Measurements from ENCODE around the gene EIF4B. TPM values are rescaled to one million over a fixed set of nuclear protein-coding genes. Genes with fewer than 3 reads are reported as not detected.

Gene EIF4B
- total and polyA plus RNA-seq, 2 of the 8 experiments (the other 6 are each of a cell fraction or from before 2014, with no cell fraction given): 269 to 816 TPM

- 59% methylated on average over 4 of the region's 4 CpGs; no CpG with 5 or more reads in 1 of the 2 experiments for WGBS, 2 experiments (ENCODE audit: extremely low coverage in 1 of 2, insufficient coverage in 1 of 2, insufficient read length in 1 of 2, insufficient replicate concordance in 2 of 2, low coverage in 1 of 2, low lambda C conversion rate in 2 of 2, missing lambda C conversion rate in 1 of 2)
- Histone ChIP-seq H4K5ac (ENCODE audit: insufficient read length, low read depth, low read length) (no peak overlapping the region), H3K9me3 (ENCODE audit: insufficient read depth in 2 of 2, low read depth in 1 of 2, low read length in 1 of 2) (no peaks in the 10 kb centered on the region), H3K4me2 (ENCODE audit: insufficient read depth in 1 of 2, low read depth in 2 of 2, low read length in 2 of 2) (no peak overlapping the region), H3K4ac (replicated peaks; ENCODE audit: insufficient read length, low read depth, low read length) (no peak overlapping the region), H2BK12ac (ENCODE audit: low read depth, low read length) (no peak overlapping the region), H3K4me3 (ENCODE audit: extremely low read depth in 1 of 4, insufficient read depth in 2 of 4, low read depth in 3 of 4, low read length in 4 of 4) (no peak overlapping the region), H3K23ac (ENCODE audit: insufficient read length) (no peak overlapping the region), H3K27me3 (replicated peaks in 1 of 4; ENCODE audit: control insufficient read depth in 3 of 4, extremely low read depth in 1 of 4, insufficient read depth in 3 of 4, low read length in 3 of 4) (no peaks in the 10 kb centered on the region), H2BK120ac (replicated peaks; ENCODE audit: low read depth, low read length) (no peak overlapping the region), H4K20me1 (replicated peaks in 1 of 2; ENCODE audit: control insufficient read depth in 1 of 2, insufficient read depth in 2 of 2, low read length in 2 of 2) (no peaks in the 10 kb centered on the region), H2BK15ac (ENCODE audit: low read length) (peak overlapping the region; percentile 9; the same call in 1 of the 2 replicates), H3K4me1 (replicated peaks in 1 of 4; ENCODE audit: control insufficient read depth in 3 of 4, insufficient read depth in 4 of 4, low read length in 3 of 4) (peaks cover 0 to 10% (median 0%) of the 10 kb centered on the region in 4 experiments; a peak in 1 of 7 replicates), H3K14ac (ENCODE audit: insufficient read length) (no peak overlapping the region), H4K91ac (replicated peaks; ENCODE audit: insufficient read length, low read length) (no peak overlapping the region), H2AFZ (ENCODE audit: low read length) (no peak overlapping the region), H3K27ac (ENCODE audit: low read depth, low read length) (no peak overlapping the region), H4K8ac (ENCODE audit: extremely low read depth, insufficient read depth, low read length) (no peak overlapping the region), H3K79me1 (ENCODE audit: low read depth, low read length) (no peaks in the 10 kb centered on the region), H3K18ac (ENCODE audit: extremely low read depth, low read length) (no peak overlapping the region), H3K9ac (replicated peaks in 1 of 4; ENCODE audit: extremely low read depth in 1 of 4, low read depth in 3 of 4, low read length in 3 of 4) (no peak overlapping the region), H3K36me3 (ENCODE audit: control insufficient read depth in 2 of 4, insufficient read depth in 4 of 4, low read length in 3 of 4) (no peaks in the 10 kb centered on the region), H2AK5ac (ENCODE audit: low read depth, low read length) (0 out of 2 replicates have a peak overlapping the region, but pooled peaks have one; percentile 56), H3K23me2 (ENCODE audit: low read depth, low read length) (peaks cover 2% of the 10 kb centered on the region; the same call in 1 of the 2 replicates), H2BK5ac (ENCODE audit: low read depth, low read length) (no peak overlapping the region), H3K56ac (replicated peaks; ENCODE audit: insufficient read length, low read depth, low read length) (no peak overlapping the region), H2BK20ac (ENCODE audit: low read length) (0 out of 2 replicates have a peak overlapping the region, but pooled peaks have one; percentile 61), H3K79me2 (ENCODE audit: control insufficient read depth in 1 of 2, insufficient read depth in 2 of 2, low read length in 2 of 2) (no peaks in the 10 kb centered on the region)
- ChIA-PET CTCF (ENCODE audit: partially characterized antibody) (interaction anchor here (0.6 to 21.2 kb wide), 53 partner anchors 7 to 1430 kb away, joined by 3 to 1250 read pairs (median 5); partner anchors contain the start of genes KRT4, KRT71 and KRT8), POLR2A (ENCODE audit: partially characterized antibody) (interaction anchor here (0.6 to 4.8 kb wide), 16 partner anchors 10 to 809 kb away, joined by 3 to 47 read pairs (median 4); partner anchors contain the start of genes EIF4B, KRT18 and KRT8)
- FAIRE-seq: no peak
- DNase-seq (ENCODE audit: low read depth in 1 of 2, low spot score in 2 of 2): no peak
- no peak for TF ChIP-seq SP4 (IDR thresholded peaks at IDR 0.05; ENCODE audit: low read length)
- no peak for TF ChIP-seq CTBP2 (IDR thresholded peaks at IDR 0.05; ENCODE audit: borderline replicate concordance, insufficient read depth, insufficient read length, low read length)
- no peak for TF ChIP-seq BACH1 (IDR thresholded peaks at IDR 0.05; ENCODE audit: low read length)
- TF ChIP-seq CBX5 (IDR thresholded peaks at IDR 0.05; ENCODE audit: low read depth, low read length): no peak
- TF ChIP-seq EP300 (IDR thresholded peaks at IDR 0.05; ENCODE audit: borderline replicate concordance in 1 of 2, low read depth in 2 of 2, low read length in 2 of 2): no peak
- no peak for TF ChIP-seq EGR1 (IDR thresholded peaks at IDR 0.05; ENCODE audit: borderline replicate concordance, low read depth, low read length)
- TF ChIP-seq ATF3 (IDR thresholded peaks at IDR 0.05; ENCODE audit: insufficient read depth, low read depth, low read length): no peak
- TF ChIP-seq RXRA (IDR thresholded peaks at IDR 0.05; ENCODE audit: insufficient read depth, low read depth, low read length): no peak
- no peak for TF ChIP-seq KDM1A (IDR thresholded peaks at IDR 0.05; ENCODE audit: borderline replicate concordance, low read length)
- TF ChIP-seq RNF2 (IDR thresholded peaks at IDR 0.05; ENCODE audit: borderline replicate concordance, low read depth, low read length, missing control alignments, poor library complexity, severe bottlenecking): no peak
- TF ChIP-seq SRF (IDR thresholded peaks at IDR 0.05; ENCODE audit: low read depth, low read length): no peak
- TF ChIP-seq JUN (IDR thresholded peaks at IDR 0.05; ENCODE audit: low read depth, low read length): no peak
Observed at GRCh38 chr12:52980096-52980649, 26.1 kb upstream of the EIF4B start.
